ENCODE results near the gene IL34.

The IL34 gene

DNA sequence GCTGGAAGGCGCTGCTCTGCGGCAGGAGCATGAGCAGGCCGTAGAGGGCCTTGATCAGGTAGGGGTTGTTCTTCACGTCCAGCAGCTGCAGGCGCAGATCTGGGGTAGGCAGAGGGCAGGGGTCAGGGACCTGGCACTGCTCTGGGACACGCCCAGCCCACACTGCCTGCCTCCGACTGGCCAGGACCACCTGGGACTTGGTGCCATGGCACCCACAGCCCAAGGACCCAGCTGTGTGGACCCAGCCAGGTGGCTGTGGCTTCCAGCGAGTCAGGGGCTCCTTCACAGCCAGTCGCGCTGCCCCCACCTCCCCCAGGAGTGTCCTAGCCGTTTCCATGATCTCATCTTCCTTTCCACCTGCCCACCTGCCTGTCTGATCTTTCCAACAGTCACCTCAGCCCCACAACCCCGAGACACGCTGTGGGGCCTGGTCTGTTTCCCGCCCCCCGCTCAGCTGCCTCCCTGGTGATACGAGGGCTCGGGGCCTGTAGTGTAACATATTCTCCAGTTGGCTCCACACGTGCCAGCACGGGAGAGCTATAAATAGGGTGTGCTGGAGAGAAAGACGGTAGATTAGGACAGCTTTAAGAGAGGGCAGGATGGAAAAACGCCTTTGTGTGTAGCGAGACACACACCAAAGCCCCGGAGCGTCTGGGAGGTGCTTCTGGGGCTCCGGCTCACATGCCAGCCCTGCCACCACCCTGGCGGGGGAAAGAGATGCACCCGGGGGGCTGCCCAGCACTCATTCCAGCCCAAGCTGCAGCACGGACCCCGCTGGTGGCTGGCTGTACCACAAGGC is 46.7 kb downstream of the IL34 start:
- no peak overlapping the region for H3K4me3 ChIP-seq (ENCODE audit: low read depth, low read length)
- DNase-seq (ENCODE audit: low read depth): no peak
- TF ChIP-seq, protein P1, sequence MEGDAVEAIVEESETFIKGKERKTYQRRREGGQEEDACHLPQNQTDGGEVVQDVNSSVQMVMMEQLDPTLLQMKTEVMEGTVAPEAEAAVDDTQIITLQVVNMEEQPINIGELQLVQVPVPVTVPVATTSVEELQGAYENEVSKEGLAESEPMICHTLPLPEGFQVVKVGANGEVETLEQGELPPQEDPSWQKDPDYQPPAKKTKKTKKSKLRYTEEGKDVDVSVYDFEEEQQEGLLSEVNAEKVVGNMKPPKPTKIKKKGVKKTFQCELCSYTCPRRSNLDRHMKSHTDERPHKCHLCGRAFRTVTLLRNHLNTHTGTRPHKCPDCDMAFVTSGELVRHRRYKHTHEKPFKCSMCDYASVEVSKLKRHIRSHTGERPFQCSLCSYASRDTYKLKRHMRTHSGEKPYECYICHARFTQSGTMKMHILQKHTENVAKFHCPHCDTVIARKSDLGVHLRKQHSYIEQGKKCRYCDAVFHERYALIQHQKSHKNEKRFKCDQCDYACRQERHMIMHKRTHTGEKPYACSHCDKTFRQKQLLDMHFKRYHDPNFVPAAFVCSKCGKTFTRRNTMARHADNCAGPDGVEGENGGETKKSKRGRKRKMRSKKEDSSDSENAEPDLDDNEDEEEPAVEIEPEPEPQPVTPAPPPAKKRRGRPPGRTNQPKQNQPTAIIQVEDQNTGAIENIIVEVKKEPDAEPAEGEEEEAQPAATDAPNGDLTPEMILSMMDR (IDR thresholded peaks at IDR 0.05; ENCODE audit: control insufficient read depth, extremely low read depth, insufficient read depth): no peak

- DNase-seq (ENCODE audit: low read depth): no peak
Observed at GRCh38 chr16:70694088-70694867, 47.9 kb downstream of the IL34 start.

GRCh38 chr16:70694868-70695218 is 48.5 kb downstream of the IL34 start:
- H3K4me3 ChIP-seq (ENCODE audit: low read depth, low read length): no peak overlapping the region
- no peak for DNase-seq (ENCODE audit: low read depth)
- TF ChIP-seq, protein P1 (IDR thresholded peaks at IDR 0.05; ENCODE audit: control insufficient read depth, extremely low read depth, insufficient read depth): no peak

More at GRCh38 chr16:70694088-70694867, 47.9 kb downstream of the IL34 start:
- H3K4me3 ChIP-seq (ENCODE audit: low read depth, low read length): no peak overlapping the region
- TF ChIP-seq, protein P1 (IDR thresholded peaks at IDR 0.05; ENCODE audit: control insufficient read depth, extremely low read depth, insufficient read depth): no peak

DNA sequence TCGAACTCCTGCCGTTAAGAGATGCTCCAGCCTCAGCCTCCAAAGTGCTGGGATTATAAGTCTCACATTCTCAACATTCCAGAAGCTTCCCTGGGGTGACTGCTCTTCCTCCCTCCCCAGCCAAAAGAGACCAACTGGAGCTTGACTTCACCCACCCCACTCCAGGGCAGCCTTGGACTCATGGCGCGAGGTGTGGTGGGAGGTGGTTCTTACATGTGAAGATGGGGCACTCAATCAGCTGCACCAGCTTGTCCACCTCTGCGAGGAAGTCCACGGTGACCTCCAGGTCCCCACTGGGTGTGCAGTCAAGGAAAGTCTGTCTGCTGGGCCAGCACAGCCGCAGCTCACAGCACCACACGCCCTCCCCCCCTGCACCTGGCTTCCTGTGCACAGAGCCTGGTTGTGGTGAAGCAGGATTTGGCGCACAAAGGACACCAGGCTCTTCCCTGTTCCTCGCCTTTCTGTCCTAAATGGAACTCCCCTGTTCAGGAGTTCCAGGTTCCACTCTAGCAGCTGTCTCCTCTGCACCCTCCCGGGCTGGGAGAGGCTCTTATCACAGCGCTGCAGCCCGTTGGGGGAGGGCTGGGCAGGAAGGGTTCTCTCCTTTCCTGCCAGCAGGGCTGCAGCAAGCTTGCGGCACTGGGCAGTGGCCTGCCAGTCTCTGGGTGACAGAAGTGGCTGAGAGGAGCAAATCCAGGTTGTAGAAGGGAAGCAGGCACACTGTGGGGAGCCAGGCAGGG is 49.1 kb downstream of the IL34 start:
- TF ChIP-seq, protein P1 (IDR thresholded peaks at IDR 0.05; ENCODE audit: control insufficient read depth, extremely low read depth, insufficient read depth): no peak
- DNase-seq (ENCODE audit: low read depth): no peak
- H3K4me3 ChIP-seq (ENCODE audit: low read depth, low read length): no peak overlapping the region

GRCh38 chr16:70696355-70696754 is 50.0 kb downstream of the IL34 start:
- TF ChIP-seq, protein P1 (IDR thresholded peaks at IDR 0.05; ENCODE audit: control insufficient read depth, extremely low read depth, insufficient read depth): no peak
- H3K4me3 ChIP-seq (ENCODE audit: low read depth, low read length): no peak overlapping the region
- DNase-seq (ENCODE audit: low read depth): no peak

- no peak overlapping the region for H3K4me3 ChIP-seq (ENCODE audit: low read depth, low read length)
- TF ChIP-seq, protein P1 (IDR thresholded peaks at IDR 0.05; ENCODE audit: control insufficient read depth, extremely low read depth, insufficient read depth): no peak
- peak; percentile 63 for DNase-seq (ENCODE audit: low read depth)
Observed at GRCh38 chr16:70696952-70697593, 50.7 kb downstream of the IL34 start.
